HG02588 (cell line): ENCODE measurements around the gene NPSR1.
"Not testable (repeated sequence)": the region's sequence is repeated elsewhere in the genome, so short reads cannot be mapped to it uniquely, and the experiment has no call there.

Experiments used
- ATAC-seq: cut with Tn5 transposase; IDR thresholded peaks from one replicate; pipeline ENCODE4 v1.9.1; 2021; ENCODE audit warnings: mild to moderate bottlenecking, moderate library complexity; ENCODE audit not compliant: unreplicated experiment

Gene NPSR1

DNA sequence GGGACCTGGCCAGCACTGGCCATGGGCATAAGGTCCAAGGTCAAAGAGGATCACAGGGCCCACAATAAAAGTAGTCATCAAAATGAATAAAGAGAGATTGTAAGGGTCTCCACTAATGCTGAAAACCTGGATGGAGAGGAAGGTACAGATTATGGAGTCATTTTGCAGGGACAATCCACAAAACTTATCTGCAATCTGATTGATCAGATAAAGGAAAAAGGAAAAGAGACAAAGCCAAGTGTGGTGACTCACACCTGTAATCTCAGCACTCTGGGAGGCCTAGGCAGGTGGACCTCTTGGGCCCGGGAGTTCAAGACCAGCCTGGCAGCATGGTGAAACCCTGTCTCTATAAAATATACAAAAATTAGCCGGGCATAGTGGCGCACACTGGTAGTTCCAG is 174.0 kb downstream of the NPSR1 start:
- no peak for ATAC-seq

DNA sequence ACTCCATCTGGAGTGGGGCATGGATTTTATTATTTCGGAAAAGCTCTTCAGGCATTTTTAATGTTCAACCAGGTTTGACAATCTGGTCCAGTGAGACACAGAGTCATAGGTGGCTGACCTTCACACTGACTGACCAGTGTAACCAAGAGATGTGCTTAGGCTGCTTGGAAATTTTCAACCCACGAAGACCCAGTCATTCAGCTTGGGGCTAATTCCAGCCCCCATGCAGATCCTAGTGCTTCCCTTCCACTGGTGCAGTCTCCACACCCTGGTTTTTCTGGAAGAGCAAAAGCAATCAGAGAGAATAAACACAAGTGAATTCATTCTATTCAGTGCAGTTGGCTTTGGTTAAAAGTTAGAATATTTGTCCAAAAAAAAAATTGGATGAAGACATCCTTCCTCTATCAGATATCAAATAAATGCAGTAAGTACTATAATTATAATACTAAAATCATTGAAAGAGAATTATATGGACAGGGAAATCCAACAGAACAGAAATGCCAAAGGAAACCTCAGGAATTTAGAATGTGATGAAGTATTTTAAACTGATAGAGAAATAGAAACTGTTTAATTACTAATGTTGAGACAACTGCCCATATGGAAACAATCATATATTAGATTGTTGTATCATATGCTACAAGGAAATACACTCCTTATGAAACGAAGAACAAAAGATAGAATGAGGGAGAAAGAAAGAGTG is 178.0 kb downstream of the NPSR1 start:
- ATAC-seq = no peak

DNA sequence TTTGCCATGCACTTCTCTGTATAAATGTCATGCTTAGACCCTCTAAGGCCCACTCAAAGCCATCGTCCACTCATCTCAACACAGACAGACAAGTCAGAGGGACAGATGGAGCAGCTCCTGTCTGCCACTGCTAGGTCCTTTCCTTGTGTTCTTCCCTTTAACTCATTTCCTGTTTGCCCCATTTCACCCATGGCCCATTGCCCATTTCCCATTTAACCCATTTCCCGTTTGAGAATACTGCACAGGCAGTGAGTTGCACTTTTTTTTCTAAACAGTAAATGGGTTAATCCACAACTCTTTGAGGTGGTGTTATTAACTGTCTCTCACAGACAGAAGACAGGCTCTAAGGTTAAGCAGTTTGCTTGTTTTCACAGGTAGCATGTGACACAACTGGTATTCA is 179.3 kb downstream of the NPSR1 start:
- ATAC-seq = no peak

DNA sequence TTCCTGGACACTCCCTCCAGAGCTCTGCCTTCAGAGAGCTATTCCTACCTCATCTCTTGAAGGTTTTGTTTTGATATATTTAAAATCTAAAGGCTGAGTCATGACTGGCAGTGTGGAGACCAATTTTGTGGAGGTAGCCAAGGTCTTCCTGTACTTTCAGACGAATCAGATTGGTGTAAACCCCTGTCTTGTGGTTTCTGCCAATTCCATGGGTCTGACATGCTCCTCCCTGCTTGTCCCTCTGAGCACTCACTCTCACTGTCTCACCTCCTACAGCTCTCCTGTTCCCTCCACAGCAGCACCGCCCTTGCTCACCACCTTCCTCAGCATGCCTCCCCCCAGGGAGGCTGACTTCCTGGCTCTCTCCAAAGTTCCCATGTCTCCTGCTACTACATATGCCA is 179.8 kb downstream of the NPSR1 start:
- no peak for ATAC-seq

DNA sequence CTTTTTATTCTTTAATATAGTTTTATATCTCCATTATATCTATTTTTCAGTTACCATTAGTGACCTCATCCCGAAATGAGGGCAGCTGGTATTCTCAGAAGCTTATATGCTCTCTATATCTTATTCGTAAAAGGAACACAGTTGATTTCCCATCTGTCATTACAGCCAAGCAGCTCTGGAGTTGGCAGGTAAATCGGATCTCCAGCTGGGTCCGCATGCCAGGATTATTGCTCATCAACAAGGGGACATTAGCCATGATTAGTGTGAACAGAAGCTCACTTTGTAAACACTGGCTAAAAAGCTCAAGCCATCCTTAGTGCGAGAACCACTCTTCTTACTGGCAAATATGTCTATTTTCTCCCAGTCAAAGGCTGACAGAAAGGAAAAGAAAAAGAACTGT is 180.3 kb downstream of the NPSR1 start:
- ATAC-seq = no peak

DNA sequence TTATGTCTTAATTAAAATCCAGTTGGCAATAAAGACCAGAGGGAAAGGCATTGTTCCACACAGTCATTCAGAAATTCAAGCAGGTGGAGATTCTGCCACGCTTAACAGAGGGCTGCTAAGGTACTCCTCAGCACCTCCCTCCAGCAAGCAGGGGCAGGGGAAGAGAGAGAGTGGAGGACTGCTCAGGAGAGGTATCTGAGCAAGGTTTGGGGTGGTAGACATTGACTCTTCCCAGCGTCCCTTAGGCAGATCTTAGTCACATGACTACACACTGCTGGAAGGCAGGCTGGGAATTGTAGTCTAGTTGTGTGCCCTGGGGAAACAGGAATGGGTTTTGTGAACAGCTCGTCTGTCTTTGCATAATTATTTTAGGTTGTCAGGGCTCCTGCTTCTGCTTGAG is 181.6 kb downstream of the NPSR1 start:
- no peak for ATAC-seq

DNA sequence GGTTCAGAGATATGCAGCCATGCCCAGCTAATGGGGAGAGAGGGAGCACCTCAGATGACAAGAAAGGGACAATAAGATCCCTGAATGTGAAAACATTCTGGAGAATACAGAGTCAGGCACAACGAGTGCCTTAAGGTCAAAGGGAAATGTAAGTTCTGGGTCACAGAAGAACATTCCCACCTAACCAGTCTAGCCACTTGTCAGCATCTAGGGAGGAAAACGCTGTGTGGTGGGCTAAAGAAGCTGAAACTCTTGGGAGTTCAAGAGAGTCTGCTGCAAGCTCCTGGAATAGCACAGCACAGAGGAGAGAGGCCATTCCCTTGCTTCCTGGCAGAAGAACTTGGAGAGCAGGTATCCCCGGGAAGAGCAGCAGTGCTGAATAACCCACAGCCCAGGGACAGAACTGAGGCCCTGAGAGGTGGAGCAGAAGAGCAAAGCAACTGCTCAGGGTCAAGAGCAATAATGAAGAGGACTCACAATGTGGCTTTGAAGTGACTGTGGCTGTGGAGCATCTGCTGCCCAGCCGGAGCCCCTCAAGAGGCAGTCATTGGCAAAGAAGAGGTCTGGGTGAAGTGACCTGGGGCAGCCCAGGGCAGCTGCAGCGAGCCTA is 182.3 kb downstream of the NPSR1 start:
- ATAC-seq = no peak

DNA sequence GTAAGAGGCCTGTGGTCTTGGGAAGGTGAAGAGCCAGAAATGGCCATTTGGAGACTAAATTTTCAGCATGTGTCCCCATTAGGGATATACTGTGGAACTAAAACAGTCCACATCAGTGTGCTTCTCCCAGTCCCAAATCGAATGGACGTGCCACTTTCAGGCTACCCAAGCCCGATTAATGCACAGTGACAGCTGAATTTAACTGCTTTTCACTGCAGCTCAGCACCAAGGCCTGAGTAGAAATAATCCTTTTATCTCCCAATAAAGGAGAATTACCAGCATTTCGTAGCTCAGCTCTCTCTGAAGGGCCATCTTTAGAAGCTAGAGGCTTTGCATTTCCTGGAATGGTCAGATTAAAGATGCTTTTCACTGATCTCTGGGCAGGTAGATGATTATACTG is 183.3 kb downstream of the NPSR1 start:
- no peak for ATAC-seq

DNA sequence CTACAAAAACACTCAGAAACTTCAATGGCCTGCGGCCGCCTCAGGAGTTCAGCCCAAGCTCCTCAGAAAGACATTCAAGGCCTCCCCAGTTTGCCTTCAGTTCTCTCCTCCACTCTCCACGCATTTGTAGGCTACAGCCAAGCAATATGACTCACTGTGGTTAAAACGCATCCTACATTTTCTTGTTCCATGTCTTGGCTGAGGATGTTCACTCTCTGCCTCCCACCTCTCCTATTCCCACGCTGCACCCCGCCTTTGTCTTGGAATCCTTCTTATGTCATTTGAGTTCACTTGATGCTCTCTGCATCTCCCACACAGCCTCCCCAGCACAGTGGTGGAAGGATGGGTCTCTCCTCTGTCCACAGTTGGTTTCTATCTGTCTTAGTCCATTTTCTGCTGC is 184.8 kb downstream of the NPSR1 start:
- ATAC-seq = no peak

DNA sequence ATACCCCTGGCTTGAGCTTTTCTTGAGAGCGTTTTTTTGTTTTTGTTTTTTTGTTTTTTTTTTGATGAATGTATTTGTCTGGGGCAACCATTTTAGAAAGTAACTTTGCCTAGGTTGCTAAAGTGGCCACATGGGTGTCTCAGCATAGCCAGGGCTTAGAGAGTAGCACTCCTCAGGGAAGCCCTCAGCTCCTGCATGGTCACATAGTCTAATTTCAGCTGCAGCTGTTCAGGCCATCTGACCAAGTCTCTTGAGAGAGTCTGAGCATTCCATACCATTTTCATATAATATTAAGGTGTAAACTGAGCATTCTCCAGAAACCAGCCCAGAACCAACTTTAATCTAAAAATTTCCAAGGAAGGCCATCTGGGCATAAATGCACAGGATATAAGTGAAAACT is 186.4 kb downstream of the NPSR1 start:
- no peak for ATAC-seq

DNA sequence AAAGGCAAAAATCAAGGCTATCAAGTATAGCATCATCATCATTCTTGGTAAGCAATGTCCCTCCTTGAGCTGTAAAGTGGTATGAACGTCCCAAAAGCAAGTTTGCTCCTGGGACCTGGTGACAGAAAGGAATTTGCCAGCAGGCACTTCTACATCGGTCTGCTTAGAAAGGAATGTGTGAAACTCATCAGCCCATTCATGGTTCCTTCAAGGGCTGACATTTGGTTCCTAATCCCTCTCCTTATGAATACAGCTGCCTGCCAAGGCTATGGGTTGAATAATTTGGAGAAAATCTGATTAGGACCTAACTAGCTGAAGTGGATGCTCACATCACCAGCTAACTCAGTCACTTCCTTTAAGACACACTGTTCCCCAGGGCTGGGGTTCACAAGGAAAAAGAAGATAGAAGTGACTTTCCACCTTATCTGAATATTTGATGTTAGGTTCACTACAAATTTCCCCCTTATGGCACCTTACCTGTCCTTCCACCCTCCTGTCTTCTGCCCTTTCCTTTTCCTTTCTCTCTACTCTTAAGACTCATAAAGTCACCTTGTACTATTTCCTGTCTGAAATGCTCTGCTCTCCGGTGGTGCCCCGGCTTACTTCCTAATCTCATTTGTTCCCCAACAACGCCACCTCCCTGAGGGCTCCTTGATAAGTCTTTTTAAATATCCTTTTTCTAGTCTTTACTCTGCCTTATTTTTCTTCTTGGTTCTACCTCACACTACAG is 187.1 kb downstream of the NPSR1 start:
- no peak for ATAC-seq

DNA sequence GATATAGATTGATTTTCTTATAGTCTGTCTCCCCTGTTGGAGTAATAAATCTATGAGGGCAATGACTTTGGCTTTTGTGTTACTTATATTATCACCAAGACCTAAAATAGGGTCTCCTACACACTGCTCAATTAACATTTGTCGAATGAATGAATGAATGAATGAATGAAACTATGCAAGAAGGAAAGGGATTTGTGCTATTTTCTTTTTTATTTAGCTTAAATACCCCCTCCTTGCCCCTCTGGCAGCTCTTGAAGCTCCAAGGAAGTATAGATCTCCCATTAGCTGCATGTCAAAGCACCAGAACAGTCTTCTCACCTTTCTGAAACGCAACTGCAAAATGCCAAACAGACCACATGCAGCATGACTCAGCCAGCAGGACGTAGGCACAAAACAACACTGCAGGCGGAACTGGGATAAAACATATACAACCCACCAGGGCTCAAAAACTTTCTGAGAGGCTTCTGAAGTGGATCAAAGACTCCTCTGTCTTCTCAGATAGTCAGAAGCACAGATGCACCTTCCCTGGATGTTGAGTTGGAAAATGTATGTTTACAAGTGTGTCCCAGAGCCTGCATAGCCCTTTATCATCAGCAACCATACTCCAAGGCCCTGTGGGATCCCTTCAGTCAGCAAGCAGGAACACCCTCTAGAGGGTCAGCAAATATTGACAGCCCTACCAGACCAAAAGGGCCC is 187.8 kb downstream of the NPSR1 start:
- ATAC-seq = no peak

DNA sequence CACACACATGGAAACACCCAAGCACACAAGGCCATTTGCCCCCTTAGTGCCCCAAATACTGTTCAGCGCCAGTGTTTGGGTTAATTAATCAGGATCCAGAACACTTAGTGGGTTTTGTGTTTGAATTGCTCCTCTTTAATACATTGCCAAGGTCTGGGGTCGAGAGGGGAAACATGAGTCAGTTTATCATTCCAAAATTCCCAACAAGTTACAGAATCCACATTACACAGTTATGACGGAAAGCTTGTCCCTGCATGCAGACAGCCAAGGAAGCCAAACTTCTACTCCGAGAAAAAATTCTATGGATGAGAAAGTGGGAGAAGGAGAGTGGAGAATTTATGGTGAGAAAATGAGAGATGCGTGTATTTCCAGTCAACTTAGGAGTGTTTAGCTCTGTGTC is 189.0 kb downstream of the NPSR1 start:
- ATAC-seq = no peak

DNA sequence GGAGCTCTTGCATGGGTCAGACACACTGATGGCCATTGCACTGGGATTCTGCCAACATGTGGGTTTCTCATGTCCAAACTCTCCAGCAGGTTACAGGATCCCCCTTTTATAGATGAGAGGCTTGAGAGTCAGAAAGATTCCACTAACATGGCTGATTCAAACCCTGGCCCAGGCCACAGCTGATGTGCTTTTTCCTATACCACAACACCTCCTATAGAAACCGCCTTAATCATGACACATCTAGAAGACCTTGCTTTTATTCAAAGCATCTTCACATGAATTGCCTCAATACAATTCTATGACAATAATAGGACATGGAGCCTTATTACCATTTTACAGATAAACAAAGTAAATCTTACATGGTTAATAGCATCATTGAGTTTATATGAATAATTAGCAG is 190.7 kb downstream of the NPSR1 start:
- no peak for ATAC-seq

DNA sequence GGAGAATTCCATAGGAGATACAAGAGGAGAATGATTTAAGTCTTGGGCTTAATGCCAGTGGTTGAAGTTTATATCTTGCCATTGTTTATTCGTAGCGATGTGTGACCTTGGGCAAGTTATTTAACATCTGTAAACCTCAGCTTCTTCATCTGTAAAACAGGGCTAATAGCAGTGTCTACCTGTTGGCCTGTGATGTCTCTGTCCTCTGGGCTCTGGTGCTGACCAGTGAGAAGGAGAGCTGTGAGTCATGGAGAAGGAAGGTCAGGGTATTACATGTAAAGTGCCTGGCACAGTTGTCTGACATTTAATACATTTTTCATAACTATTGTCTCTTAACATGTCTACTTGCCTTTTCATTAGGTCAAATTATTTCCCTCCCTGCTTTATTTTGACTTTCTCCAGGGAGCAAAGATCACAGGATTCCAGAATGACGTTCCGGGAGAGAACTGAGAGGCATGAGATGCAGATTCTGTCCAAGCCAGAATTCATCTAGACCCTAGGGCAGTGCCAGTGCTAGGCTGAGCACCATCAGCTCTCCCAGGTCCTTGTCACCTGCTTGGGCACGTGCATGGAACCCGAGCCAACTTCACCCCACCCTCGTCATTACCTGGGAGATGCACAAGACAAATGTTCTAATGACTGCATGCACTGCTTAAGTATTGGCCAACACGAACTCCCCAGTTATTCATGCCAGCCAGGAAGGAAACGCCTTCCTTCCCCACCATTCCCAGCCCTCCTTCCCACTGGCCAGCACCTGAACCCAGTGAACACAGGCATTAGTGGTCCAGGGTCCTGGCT is 191.3 kb downstream of the NPSR1 start:
- ATAC-seq = no peak

DNA sequence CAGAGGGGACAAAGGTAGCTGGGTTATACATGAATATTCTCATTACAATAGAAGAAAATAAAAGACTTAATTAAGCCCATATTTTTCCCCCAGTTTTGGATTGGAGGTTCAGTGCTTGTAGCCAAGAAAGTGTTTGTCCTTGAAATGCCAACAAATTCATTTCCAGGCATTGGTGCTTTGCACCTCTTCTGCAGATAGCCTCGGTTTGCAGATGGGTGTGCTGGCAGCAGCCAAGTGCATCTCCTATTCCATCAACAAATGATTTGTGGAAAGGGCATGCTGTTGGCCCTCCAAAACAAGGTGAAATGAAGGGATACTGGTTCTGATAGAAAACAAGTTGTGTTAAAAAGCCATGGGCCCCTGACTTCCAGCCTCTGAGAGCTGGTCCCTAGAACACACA is 192.0 kb downstream of the NPSR1 start:
- ATAC-seq = no peak

DNA sequence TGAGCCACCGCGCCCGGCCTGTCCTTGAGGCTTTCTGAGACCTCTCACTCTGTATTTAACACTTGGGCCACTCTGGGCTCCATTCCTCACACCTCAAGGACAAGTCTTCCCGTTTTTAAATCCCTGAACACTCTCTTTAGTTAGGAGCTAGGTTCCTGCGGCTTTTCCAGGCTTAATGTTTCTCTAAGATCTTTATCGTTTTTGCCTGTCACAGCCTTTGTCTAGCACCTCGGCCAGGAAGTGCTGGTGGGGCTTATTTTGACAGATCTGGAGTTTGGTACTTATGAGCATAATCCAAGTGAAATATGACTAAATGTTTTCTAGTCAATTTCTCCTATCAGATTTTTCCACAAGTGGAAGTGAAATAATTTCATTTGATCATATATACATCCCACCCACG is 192.7 kb downstream of the NPSR1 start:
- ATAC-seq = no peak

DNA sequence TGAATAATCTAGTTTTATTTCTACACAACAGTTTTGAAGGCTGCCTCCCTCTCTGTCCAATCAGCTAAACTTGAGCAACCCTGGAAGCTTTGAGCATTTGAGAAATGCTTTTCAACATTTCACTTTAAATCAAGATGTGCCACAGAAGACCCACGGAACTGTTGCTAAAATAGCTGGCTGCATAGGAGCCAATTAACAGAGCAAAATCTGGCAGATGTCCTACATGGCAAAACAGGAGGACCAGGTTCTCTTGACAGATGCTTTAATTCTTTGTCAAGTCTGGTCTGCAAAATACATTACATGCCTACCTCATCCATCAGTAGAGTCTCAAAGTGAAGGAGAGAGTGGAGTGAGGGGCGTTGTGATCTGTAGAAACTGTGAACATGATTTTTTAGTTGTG is 193.4 kb downstream of the NPSR1 start:
- ATAC-seq = no peak

DNA sequence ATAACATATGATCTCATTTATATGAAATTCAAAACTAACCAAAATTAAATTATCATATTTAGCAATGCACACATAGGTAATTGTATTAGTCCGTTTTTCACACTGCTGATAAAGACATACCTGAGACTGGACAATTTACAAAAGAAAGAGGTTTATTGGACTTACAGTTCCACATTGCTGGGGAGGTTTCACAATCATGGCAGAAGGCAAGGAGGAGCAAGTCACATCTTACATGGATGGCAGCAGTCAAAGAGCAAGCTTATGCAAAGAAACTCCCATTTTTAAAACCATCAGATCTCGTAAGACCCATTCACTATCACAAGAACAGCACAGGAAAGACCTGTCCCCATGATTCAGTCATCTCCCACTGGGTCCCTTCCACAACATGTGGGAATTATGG is 200.4 kb downstream of the NPSR1 start:
- not testable (repeated sequence) for ATAC-seq

DNA sequence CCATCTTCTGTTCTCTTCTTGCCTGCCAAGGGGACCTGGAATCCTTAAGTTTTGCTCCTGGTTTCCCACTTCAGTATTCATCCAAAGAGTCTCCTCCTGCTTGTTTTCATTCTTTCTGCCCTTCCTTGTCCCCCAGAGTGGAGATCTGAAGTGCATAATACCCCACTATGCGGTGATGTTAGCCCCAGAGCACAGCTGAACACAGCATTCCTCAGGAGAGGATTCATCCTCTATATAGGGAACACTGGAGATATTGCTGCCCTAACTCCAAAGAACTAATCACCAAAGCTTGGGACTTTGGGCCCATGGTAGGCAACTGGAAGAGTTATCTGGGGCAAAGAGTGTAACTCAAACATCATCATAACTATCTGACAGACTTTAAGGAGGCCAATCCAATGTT is 201.3 kb downstream of the NPSR1 start:
- not testable (repeated sequence) for ATAC-seq

DNA sequence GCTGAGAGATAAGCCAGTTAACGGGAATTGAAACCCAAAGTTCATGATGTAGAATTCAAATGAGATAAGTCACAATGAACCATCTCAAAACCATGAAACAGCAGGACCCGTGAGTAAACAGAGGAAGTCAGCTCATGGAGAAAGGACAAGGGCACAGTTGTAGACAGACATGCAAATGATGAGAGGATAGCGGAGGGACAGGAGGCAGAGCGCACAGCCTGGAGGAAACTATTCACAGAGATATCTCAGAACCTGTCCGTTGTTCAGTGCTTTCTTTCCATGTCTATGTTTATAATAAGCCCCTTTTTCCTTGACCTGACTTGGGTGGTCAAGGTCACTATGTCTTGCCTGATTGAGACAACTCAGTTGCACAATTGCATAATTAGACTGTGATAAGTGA is 208.2 kb downstream of the NPSR1 start:
- not testable (repeated sequence) for ATAC-seq
